IMR-90 (cell line): Measurements from ENCODE around the gene USP32.
"Not testable (repeated sequence)": the region's sequence is repeated elsewhere in the genome, so short reads cannot be mapped to it uniquely, and the experiment has no call there.

Source experiments
- MXI1 ChIP-seq: IDR thresholded peaks from 2 replicates; pipeline ENCODE4 v1.6.1; 2012; ENCODE audit warnings: low read depth, mild to moderate bottlenecking, low read length, moderate library complexity, borderline replicate concordance
- RAD21 ChIP-seq: IDR thresholded peaks from 2 replicates; pipeline ENCODE4 v1.6.1; 2012; ENCODE audit warnings: low read length, improper control_type of control experiment
- TF ChIP-seq, protein P1 (sequence below): conservative IDR thresholded peaks from 2 replicates; pipeline ENCODE4 v1.5.1; 2012; ENCODE audit warnings: mild to moderate bottlenecking, low read depth, low read length, improper control_type of control experiment

DNA sequence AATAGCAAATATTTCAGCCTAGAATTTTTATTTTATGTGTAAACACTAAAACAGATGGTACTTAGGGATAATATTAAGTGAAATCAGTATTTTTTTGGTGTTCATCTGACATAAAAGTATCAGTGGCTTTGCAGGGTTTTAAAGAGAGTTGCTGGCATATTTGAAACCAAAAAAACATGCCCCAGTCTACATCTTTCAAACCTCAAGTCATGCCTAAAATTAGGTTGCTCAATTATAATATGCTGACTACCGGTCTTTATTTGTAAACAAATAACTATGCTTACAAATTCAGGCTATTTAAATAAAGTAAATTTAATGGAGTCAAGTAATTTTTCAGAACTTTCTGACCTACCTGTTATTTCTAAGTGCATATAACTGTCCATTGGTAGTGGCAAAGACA, 183.6 kb downstream of the USP32 start:
- TF ChIP-seq, protein P1, sequence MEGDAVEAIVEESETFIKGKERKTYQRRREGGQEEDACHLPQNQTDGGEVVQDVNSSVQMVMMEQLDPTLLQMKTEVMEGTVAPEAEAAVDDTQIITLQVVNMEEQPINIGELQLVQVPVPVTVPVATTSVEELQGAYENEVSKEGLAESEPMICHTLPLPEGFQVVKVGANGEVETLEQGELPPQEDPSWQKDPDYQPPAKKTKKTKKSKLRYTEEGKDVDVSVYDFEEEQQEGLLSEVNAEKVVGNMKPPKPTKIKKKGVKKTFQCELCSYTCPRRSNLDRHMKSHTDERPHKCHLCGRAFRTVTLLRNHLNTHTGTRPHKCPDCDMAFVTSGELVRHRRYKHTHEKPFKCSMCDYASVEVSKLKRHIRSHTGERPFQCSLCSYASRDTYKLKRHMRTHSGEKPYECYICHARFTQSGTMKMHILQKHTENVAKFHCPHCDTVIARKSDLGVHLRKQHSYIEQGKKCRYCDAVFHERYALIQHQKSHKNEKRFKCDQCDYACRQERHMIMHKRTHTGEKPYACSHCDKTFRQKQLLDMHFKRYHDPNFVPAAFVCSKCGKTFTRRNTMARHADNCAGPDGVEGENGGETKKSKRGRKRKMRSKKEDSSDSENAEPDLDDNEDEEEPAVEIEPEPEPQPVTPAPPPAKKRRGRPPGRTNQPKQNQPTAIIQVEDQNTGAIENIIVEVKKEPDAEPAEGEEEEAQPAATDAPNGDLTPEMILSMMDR = not testable (repeated sequence)
- TF ChIP-seq RAD21, MXI1: not testable (repeated sequence)
